Effector CD4-positive, alpha-beta T cell (primary cell): ENCODE data around the gene TFAP2E.
A peak's percentile ranks its signal among the peaks of the same experiment; 100 is the strongest.

ENCODE experiments used
- DNase-seq: peaks from one replicate; pipeline ENCODE4 v3.0.0-alpha.2; 2020

The TFAP2E gene

DNA sequence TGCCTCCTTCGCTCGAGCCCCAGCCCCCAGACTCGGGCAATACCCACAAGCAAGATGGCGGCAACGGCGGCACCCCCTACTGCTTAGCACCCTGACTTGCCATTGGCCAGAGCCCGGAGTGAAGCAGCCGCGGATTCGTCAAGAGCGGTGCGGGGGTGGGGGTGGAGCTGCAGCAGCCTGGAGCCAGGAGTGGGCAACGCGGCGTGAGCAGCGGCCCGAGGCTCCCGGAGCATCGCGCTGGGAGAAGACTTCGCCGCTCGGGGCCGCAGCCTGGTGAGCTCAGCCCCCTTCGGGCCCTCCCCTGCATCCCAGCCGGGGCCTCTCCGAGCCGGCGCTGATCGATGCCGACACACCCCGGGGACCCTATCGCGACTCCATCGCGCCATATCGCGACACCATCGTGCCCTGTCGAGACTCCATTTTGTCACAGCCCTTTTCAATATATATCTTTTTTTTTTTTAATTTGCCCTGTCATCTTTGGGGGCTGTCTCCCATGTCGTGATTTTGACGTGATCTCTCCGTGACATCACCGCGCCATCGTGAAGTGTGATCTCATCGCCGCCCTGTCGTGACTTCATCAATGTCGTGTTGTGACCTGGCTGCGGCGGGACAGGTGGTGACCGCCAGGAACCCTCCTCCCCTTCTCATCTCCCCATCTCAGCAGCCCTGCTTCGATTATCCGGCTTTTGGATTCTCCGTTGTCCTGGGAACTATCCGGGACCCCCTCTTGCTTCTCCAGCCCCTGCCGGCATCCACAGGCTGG lies 15.3 kb upstream of the TFAP2E start, which contains the start of gene NCDN:
TSS of gene NCDN (plus strand) at position 189 of the 763 bp plus-strand sequence. CDS start at position 581, 392 bp downstream.
- DNase-seq, result peak; percentile 94

DNA sequence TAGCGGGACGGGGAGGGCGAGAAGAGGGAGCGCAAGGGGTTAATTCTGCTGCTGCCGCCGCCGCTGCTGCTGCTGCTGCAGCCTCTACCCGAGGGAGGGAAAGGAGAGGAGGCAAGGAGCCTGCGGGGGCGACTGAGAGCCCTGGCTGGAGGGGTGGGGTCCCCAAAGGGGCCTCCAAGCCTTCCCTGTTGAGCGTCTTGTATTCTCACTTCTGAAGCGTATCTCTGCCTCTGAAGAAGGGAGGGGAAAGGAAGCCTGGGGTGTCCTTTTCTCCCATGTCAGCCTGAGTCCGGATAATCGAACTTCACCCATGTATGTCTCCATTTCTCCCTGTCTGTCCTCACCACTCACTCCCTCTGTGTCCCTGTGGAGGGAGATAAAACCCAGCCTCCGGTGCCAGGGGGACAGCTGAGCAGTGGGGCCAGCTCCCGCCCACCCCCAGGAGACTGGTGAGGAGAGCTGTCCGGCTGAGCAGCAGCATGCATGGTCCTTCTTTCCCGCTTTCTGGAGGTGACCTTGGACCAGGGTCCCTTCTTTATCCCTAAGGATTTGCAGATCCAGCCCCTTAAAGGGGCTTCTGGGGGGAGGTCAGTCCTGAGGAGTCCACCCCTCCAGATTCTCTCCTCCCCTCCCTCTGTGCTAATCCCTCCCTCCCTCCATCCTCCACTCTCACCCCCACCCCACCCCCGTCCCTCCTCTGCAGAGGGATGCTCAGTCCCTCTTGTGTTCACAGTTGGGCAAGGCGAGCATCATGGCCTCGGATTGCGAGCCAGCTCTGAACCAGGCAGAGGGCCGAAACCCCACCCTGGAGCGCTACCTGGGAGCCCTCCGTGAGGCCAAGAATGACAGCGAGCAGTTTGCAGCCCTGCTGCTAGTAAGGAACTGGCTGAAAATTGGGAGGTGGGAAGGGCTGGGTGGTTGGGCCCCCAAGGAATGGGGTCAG lies 14.5 kb upstream of the TFAP2E start:
- no peak for DNase-seq

GRCh38 chr1:35559317-35559944 lies 13.7 kb upstream of the TFAP2E start:
- DNase-seq, result no peak

DNA sequence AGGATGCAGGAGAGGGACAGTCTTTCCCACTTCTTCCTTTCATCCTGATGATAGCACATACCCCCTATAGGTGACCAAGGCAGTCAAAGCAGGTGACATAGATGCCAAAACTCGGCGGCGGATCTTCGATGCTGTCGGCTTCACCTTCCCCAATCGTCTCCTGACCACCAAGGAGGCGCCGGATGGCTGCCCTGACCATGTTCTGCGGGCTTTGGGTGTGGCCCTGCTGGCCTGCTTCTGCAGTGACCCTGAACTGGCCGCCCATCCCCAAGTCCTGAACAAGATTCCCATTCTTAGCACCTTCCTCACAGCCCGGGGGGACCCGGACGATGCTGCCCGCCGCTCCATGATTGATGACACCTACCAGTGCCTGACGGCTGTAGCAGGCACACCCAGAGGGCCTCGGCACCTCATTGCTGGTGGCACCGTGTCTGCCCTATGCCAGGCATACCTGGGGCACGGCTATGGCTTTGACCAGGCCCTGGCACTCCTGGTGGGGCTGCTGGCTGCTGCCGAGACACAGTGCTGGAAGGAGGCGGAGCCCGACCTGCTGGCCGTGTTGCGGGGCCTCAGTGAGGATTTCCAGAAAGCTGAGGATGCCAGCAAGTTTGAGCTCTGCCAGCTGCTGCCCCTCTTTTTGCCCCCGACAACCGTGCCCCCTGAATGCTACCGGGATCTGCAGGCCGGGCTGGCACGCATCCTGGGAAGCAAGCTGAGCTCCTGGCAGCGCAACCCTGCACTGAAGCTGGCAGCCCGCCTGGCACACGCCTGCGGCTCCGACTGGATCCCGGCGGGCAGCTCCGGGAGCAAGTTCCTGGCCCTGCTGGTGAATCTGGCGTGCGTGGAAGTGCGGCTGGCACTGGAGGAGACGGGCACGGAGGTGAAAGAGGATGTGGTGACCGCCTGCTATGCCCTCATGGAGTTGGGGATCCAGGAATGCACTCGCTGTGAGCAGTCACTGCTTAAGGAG lies 12.6 kb upstream of the TFAP2E start:
- no peak for DNase-seq

GRCh38 chr1:35561297-35561971 lies 11.7 kb upstream of the TFAP2E start:
- no peak for DNase-seq

- DNase-seq, result no peak
These were observed 11.0 kb upstream of the TFAP2E start for GRCh38 chr1:35561972-35562680.

- no peak for DNase-seq
These were observed 9.9 kb upstream of the TFAP2E start for GRCh38 chr1:35563166-35563565.

DNA sequence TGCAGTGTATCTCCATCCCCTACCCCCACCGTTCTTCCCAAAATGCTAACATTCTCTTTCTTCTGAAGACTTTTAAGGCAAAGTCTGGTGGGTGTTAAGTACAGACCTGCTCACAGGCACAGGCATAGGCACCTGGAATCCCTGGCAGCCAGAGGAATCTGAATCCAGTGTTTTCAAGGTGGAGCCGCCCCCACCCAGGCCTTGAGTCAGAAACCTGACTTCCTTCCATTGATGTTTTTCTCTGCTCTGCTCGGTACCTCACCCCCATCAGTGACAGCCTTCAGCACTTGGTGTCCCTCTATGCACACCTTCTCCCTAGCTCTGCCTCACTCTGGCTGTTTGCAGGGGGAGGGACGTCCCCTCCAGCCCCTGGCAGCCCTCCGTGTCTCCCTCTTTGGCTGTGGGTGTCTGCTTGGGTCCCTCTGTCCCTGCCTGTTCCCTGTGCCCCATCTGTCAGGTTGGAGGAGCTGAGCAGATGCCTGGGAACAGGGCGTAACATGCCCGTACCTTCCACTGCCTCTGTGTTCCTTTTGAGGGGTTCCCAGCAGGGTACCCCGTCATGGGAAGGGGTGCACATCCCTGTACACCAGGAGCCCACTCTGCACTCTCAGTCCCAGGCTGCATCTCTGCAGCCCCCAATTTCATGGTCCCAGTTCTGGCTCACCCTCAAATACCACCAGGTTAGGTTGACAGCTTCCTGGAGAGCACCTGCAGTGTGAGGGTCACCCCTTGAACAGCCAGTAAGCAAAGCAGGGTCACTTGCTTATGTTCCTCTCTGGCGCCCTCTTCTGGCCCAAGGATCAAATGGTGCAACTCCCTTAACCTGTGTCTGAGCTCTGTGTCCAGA lies 8.9 kb upstream of the TFAP2E start:
- DNase-seq, result peak; percentile 79

DNA sequence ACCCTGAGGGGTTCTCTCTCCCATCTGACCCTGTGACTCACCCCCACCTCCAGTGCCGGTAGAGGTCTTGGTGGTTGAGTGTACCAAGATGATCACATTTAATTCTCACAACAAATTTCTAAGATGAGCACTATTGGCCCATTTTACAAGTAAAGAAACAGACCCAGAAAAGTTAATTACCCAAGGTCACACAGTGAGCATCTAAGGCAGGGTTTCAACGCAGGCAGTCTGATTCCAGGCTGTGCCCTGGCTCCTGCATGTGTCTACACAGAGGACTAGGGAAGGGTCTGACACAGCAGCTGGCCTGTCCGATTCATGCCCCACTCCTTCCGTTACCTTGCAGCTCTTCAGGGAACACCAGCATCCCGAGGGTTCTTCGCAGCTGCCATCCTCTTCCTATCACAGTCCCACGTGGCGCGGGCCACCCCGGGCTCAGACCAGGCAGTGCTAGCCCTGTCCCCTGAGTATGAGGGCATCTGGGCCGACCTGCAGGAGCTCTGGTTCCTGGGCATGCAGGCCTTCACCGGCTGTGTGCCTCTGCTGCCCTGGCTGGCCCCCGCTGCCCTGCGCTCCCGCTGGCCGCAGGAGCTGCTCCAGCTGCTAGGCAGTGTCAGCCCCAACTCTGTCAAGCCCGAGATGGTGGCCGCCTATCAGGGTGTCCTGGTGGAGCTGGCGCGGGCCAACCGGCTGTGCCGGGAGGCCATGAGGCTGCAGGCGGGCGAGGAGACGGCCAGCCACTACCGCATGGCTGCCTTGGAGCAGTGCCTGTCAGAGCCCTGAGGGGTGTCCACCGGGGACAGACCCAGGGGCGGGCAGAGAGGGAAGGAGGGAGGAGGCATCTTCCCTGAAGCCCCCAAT lies 8.0 kb upstream of the TFAP2E start:
- DNase-seq, result no peak

- no peak for DNase-seq
These were observed 7.4 kb upstream of the TFAP2E start for GRCh38 chr1:35565742-35566133.

DNA sequence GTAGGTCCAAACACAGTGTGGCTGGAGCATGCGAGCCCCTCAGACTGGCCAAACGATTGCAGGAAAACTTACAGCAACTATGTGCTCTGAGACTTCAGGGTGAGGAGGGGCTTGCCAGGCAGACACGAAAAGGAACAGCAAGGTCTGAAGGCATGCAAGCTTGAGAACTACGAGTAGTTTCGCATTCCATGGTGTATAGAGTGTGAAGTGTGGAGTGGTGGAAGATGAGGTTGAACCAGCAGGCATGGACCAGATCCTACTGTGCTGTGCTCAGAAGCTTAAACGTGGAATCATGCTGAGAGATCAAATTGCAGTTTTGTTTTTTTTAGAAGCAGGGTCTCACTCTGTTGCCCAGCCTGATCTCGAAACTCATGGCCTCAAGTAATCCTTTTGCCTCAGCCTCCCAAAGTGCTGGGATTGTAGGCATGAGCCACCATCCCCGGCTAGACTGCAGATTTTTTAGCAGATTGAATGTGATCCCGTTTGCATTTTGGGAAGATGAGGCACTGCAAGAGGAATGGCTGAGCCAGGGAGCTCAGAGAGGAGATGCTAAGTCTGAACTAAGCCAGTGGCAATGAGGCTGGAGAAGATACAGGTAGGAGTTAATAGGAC lies 5.1 kb upstream of the TFAP2E start:
- no peak for DNase-seq

GRCh38 chr1:35568975-35569395 lies 4.1 kb upstream of the TFAP2E start:
- DNase-seq, result peak; percentile 42

DNA sequence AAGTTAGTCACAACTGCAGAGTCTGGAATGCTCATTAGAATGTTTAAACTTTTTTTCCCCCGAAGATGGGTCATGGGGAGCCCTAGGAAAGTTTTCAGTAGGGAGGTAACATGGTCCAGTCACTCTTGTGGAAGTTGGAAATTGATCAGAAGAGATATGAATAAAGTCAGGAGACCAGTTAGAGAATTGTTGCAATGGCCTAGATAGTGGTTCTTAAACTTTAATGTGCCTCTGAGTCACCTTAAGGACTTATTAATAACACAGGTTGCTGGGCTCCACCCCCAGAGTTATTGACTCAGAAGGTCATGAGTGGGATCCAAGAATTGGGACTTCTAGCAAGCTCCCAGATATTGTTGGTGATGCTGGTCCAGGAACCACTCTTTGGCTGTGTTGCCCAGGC lies 3.2 kb upstream of the TFAP2E start:
- DNase-seq, result no peak

- DNase-seq, result no peak
These were observed 2.5 kb upstream of the TFAP2E start for GRCh38 chr1:35570589-35571137.

DNA sequence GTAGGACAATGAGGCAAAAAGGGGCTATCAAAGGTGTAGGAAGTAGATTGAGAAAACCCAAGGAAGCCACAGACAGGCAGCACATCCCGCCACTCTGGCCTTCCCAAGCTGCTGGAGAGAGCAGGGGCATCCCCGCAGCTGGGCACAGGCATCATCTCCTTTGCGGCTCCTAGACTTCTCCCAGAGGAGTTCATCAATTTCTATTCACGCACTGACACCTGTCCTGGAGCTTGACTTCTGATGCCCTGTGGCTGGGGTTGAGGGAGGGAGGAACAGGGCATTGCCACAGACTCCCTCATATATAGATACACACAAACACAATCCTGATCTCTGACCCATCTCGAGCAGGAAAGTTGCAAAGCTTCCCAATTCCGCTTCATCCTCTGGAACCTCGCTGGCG lies 1.9 kb upstream of the TFAP2E start:
- no peak for DNase-seq

- DNase-seq, result no peak
These were observed 818 bp upstream of the TFAP2E start for GRCh38 chr1:35572296-35572695.

DNA sequence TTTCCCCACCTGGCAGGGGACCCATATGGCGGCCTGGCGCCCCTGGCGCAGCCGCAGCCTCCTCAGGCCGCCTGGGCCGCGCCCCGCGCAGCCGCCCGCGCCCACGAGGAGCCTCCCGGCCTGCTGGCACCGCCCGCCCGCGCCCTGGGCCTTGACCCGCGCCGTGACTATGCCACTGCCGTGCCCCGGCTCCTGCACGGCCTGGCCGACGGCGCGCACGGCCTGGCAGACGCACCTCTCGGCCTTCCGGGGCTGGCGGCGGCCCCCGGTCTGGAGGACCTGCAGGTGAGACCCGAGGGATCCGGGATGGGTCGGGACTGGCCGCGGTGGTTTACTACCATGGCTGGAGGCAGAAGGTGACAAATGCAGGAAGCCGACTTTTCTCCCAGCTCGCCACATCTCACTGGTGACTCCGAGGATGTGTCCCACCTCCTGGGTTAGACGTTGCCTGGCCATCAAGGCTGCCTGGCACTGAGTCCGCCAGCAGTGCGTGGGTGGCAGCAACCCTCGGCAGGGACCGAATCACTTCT lies 1.1 kb downstream of the TFAP2E start:
- DNase-seq, result no peak
